HCT116 (cell line): ENCODE measurements around the gene PSD. TPM values are rescaled to one million over a fixed set of nuclear protein-coding genes. Genes with fewer than 3 reads are reported as not detected.

Experiments
- ATAC-seq: fragments of 200-7000 bp; cut with Tn5 transposase; 2 replicates; pipeline ENCODE4 v1.9.1; 2020; ENCODE audit warnings: mild to moderate bottlenecking, moderate library complexity
- BruUV-seq: library from RNA; stranded (reverse); fragments of 400-500 nt; replicated peaks from 2 replicates; lab custom pipeline; 2021; lab: Mats Ljungman, UMichigan
- CTCF ChIA-PET: fragments of 300-600 bp; sonication (Branson Sonifier 250); formaldehyde crosslinking; loops from one replicate; lab custom pipeline; 2021; ENCODE audit warnings: antibody characterized with exemption; lab: Charles Lee
- POLR2A ChIA-PET: fragments of 300-600, 350-600 bp; sonication (Branson Sonifier 250); formaldehyde crosslinking; loops from one replicate; lab custom pipeline; 2021; ENCODE audit warnings: antibody characterized with exemption; lab: Charles Lee
- RAD21 ChIA-PET, 2 experiments: fragments of 300-600 bp; sonication (Branson Sonifier 250); formaldehyde crosslinking; loops; one replicate each; lab custom pipeline; 2023; ENCODE audit warnings: low total read pairs in 2 of 2; ENCODE audit not compliant: uncharacterized antibody in 2 of 2, unreplicated experiment in 2 of 2, low non-redundant PET in 1 of 2; lab: Charles Lee
- DNase-seq: peaks from one replicate; pipeline ENCODE4 v3.0.0-alpha.2; 2010; ENCODE audit warnings: low read depth, low spot score
- H2AFZ ChIP-seq: fragments of 200-600 bp; shearing (Covaris generic), sonication (generic); 2 replicates; pipeline ENCODE4 v1.6.1; 2017; ENCODE audit warnings: low read depth, mixed run types, mixed read lengths, antibody characterized with exemption, low read length; ENCODE audit not compliant: poor library complexity, severe bottlenecking
- H3K27ac ChIP-seq: 2 replicates; pipeline ENCODE4 v1.5.1; 2012; ENCODE audit warnings: low read depth, low read length
- H3K27me3 ChIP-seq: fragments of 200-600 bp; sonication (generic); 2 replicates; pipeline ENCODE4 v1.6.1; 2016; ENCODE audit warnings: mixed run types, low read length, mixed read lengths; ENCODE audit not compliant: insufficient read depth
- H3K36me3 ChIP-seq, 2 experiments: fragments of 200-500 bp in 1 of 2; fragments of 200-600 bp in 1 of 2; sonication (Bioruptor generic) in 1 of 2; sonication (generic) in 1 of 2; 2 replicates each; pipeline versions ENCODE4 v1.5.1 to v1.6.1; 2014 to 2016; ENCODE audit warnings: low read length in 2 of 2, inconsistent platforms in 1 of 2, mixed read lengths in 1 of 2, mixed run types in 1 of 2; ENCODE audit not compliant: insufficient read depth in 2 of 2, control insufficient read depth in 1 of 2
- H3K4me1 ChIP-seq, 2 experiments: fragments of 200-600 bp in 1 of 2; sonication (generic) in 1 of 2; 2 replicates each; pipeline versions ENCODE4 v1.5.1 to v1.6.1; 2012 to 2017; ENCODE audit warnings: low read length in 2 of 2, inconsistent platforms in 1 of 2, mild to moderate bottlenecking in 1 of 2, mixed read lengths in 1 of 2, mixed run types in 1 of 2, moderate library complexity in 1 of 2; ENCODE audit not compliant: insufficient read depth in 2 of 2, control insufficient read depth in 1 of 2
- H3K4me2 ChIP-seq: fragments of 200-600 bp; sonication (generic); 2 replicates; pipeline ENCODE4 v1.6.1; 2017; ENCODE audit warnings: mixed run types, low read length, mixed read lengths
- H3K4me3 ChIP-seq, 2 experiments: fragments of 200-600 bp in 1 of 2; sonication (generic) in 1 of 2; replicated peaks in 1 of 2; 2 replicates each; pipeline ENCODE4 v1.5.1; 2011 to 2016; ENCODE audit warnings: low read length in 2 of 2, control low read depth in 1 of 2, low read depth in 1 of 2, mild to moderate bottlenecking in 1 of 2, mixed read lengths in 1 of 2, mixed run types in 1 of 2
- H3K79me2 ChIP-seq: fragments of 200-600 bp; sonication (generic); 2 replicates; pipeline ENCODE4 v1.6.1; 2017; ENCODE audit warnings: mild to moderate bottlenecking, mixed run types, low read length, moderate library complexity, mixed read lengths; ENCODE audit not compliant: insufficient read depth
- H3K9ac ChIP-seq: fragments of 200-600 bp; sonication (generic); 2 replicates; pipeline ENCODE4 v1.6.1; 2016; ENCODE audit warnings: low read length, mixed read lengths
- H3K9me2 ChIP-seq: fragments of 200-600 bp; sonication (generic), shearing (Covaris generic); 2 replicates; pipeline ENCODE4 v1.6.1; 2017; ENCODE audit warnings: mixed run types, mild to moderate bottlenecking, moderate library complexity; ENCODE audit not compliant: insufficient read depth
- H3K9me3 ChIP-seq, 2 experiments: fragments of 200-500 bp in 1 of 2; fragments of 200-600 bp in 1 of 2; sonication (Bioruptor generic) in 1 of 2; sonication (generic) in 1 of 2; 2 replicates each; pipeline ENCODE4 v1.6.1; 2014 to 2017; ENCODE audit warnings: low read length in 2 of 2, mixed read lengths in 2 of 2, inconsistent platforms in 1 of 2, low read depth in 1 of 2, mild to moderate bottlenecking in 1 of 2, mixed run types in 1 of 2, moderate library complexity in 1 of 2; ENCODE audit not compliant: control insufficient read depth in 1 of 2, insufficient read depth in 1 of 2
- H4K20me1 ChIP-seq: fragments of 200-600 bp; sonication (generic), shearing (Covaris generic); 2 replicates; pipeline ENCODE4 v1.6.1; 2017; ENCODE audit warnings: mixed run types, mild to moderate bottlenecking, moderate library complexity; ENCODE audit not compliant: insufficient read depth
- POLR2A ChIP-seq: IDR thresholded peaks from 2 replicates; pipeline ENCODE4 v1.7.0; 2011; ENCODE audit warnings: borderline replicate concordance; ENCODE audit not compliant: insufficient read depth, insufficient read length; ENCODE audit errors: extremely low read depth
- POLR2AphosphoS5 ChIP-seq: IDR thresholded peaks from 2 replicates; pipeline ENCODE4 v1.6.1; 2011; ENCODE audit warnings: mild to moderate bottlenecking, low read depth, low read length, moderate library complexity
- SP1 ChIP-seq: IDR thresholded peaks from 2 replicates; pipeline ENCODE4 v1.6.1; 2012; ENCODE audit warnings: low read depth
- TCF7L2 ChIP-seq: IDR thresholded peaks from 2 replicates; pipeline ENCODE4 v1.7.0; 2011; ENCODE audit warnings: borderline replicate concordance, inconsistent platforms; ENCODE audit not compliant: insufficient read depth, insufficient read length; ENCODE audit errors: extremely low read depth
- ZBTB33 ChIP-seq: IDR thresholded peaks from 2 replicates; pipeline ENCODE4 v1.6.1; 2011; ENCODE audit warnings: mild to moderate bottlenecking, low read length, moderate library complexity; ENCODE audit not compliant: insufficient replicate concordance; ENCODE audit errors: extremely low read depth
- ZFX ChIP-seq: fragments of 450-650 bp; IDR thresholded peaks from 2 replicates; pipeline ENCODE4 v1.6.1; 2017
- intact Hi-C: fragments of 100-400 bp; cut with micrococcal nuclease; formaldehyde crosslinking; loops from 2 replicates; pipeline ENCODE4 v1.10.0; 2022
- total RNA-seq: library from RNA; stranded (reverse); gene quantifications from one replicate; pipeline ENCODE4 v1.2.1, GENCODE V29; 2021; ENCODE audit not compliant: unreplicated experiment
- TF ChIP-seq, protein P1 (sequence below): IDR thresholded peaks from 2 replicates; pipeline ENCODE4 v1.6.1; 2012

PSD gene
- total RNA-seq, 1 experiment from 2014 or later, result 9.7 TPM

- no peak overlapping the region for H3K4me3 ChIP-seq
- peaks cover 35% of the 10 kb centered on the region for H3K79me2 ChIP-seq
- H3K9me2 ChIP-seq, result no peaks in the 10 kb centered on the region
- no peak overlapping the region for H2AFZ ChIP-seq
- CTCF ChIA-PET, result interaction anchor here (0.7 to 1.1 kb wide), 4 partner anchors 8 to 223 kb away, joined by 3 to 6 read pairs (median 4); no protein-coding TSS in a partner anchor
- H3K4me2 ChIP-seq, result peak overlapping the region; percentile 98
- H3K4me1 ChIP-seq, result peaks cover 28 to 38% of the 10 kb centered on the region in 2 experiments
- POLR2A ChIA-PET, result interaction anchor here (1.4 to 6.1 kb wide), 3 partner anchors 8 to 20 kb away, joined by 3 to 39 read pairs (median 36); partner anchors contain the start of gene CUEDC2
- peak overlapping the region; percentile 60; the same call in 1 of the 2 replicates for H3K27ac ChIP-seq
- H3K36me3 ChIP-seq, result peaks cover 4 to 13% of the 10 kb centered on the region in 2 experiments; a peak in 2 of 4 replicates
- TF ChIP-seq ZFX (no peak), POLR2AphosphoS5 (peak; percentile 3; the same call in 1 of the 2 replicates), TCF7L2 (no peak), SP1 (no peak), ZBTB33 (no peak), POLR2A (no peak)
- TF ChIP-seq, protein P1, sequence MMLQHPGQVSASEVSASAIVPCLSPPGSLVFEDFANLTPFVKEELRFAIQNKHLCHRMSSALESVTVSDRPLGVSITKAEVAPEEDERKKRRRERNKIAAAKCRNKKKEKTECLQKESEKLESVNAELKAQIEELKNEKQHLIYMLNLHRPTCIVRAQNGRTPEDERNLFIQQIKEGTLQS, result no peak
- RAD21 ChIA-PET, result interaction anchor here in 1 of 2 experiments (0.6 kb wide), 1 partner anchor 10 kb away, joined by 3 read pairs; no protein-coding TSS in a partner anchor
- no TSS peak for BruUV-seq
- peak overlapping the region; percentile 7; the same call in 1 of the 2 replicates for H3K9ac ChIP-seq
- H3K9me3 ChIP-seq, result no peaks in the 10 kb centered on the region
- H3K27me3 ChIP-seq, result no peaks in the 10 kb centered on the region
- H4K20me1 ChIP-seq, result no peaks in the 10 kb centered on the region
- DNase-seq (no peak), ATAC-seq (no peak)
- intact Hi-C loops, result no loop called here
These were observed 34.9 kb upstream of the PSD start for GRCh38 chr10:102453502-102453901.
